ENCODE results near the gene NR1H2.
"Not testable (repeated sequence)": the region's sequence is repeated elsewhere in the genome, so short reads cannot be mapped to it uniquely, and the experiment has no call there.

Gene NR1H2

GRCh38 chr19:50347089-50347581, 29.1 kb upstream of the NR1H2 start:
- not testable (repeated sequence) for DNase-seq

GRCh38 chr19:50349277-50350057, 26.8 kb upstream of the NR1H2 start:
- DNase-seq: no peak

- no peak for DNase-seq
Observed at GRCh38 chr19:50352242-50352641, 24.0 kb upstream of the NR1H2 start.

- not testable (repeated sequence) for DNase-seq
Observed at GRCh38 chr19:50353487-50353880, 22.8 kb upstream of the NR1H2 start.

- no peak for DNase-seq
Observed at GRCh38 chr19:50356691-50357177, 19.5 kb upstream of the NR1H2 start.

- DNase-seq: peak; percentile 79
Observed at GRCh38 chr19:50357178-50358100, 18.8 kb upstream of the NR1H2 start.

- peak; percentile 64 for DNase-seq
Observed at GRCh38 chr19:50358483-50359327, 17.6 kb upstream of the NR1H2 start.

GRCh38 chr19:50359328-50359818, 16.9 kb upstream of the NR1H2 start:
- no peak for DNase-seq

- DNase-seq: no peak
Observed at GRCh38 chr19:50361290-50362029, 14.8 kb upstream of the NR1H2 start.

GRCh38 chr19:50362030-50362412, 14.2 kb upstream of the NR1H2 start:
- no peak for DNase-seq

- no peak for DNase-seq
Observed at GRCh38 chr19:50362656-50363424, 13.4 kb upstream of the NR1H2 start.

- no peak for DNase-seq
Observed at GRCh38 chr19:50365434-50366306, 10.6 kb upstream of the NR1H2 start, which contains the start of gene NAPSA. Gene NAPSA (minus strand): TSS chr19:50365639. CDS start chr19:50365621, 18 bp downstream.

GRCh38 chr19:50368649-50369570, 7.3 kb upstream of the NR1H2 start:
- peak; percentile 68 for DNase-seq

- DNase-seq: no peak
Observed at GRCh38 chr19:50371914-50372475, 4.3 kb upstream of the NR1H2 start.

- peak; percentile 54 for DNase-seq
Observed at GRCh38 chr19:50377051-50377461, 799 bp downstream of the NR1H2 start.

GRCh38 chr19:50377517-50377916, 1.3 kb downstream of the NR1H2 start:
- DNase-seq: no peak

GRCh38 chr19:50378169-50378862, 2.1 kb downstream of the NR1H2 start:
- no peak for DNase-seq
